Fibroblast of skin of back (primary cell): ENCODE results near the gene WNK1.
"Not testable (repeated sequence)": the region's sequence is repeated elsewhere in the genome, so short reads cannot be mapped to it uniquely, and the experiment has no call there.

ENCODE experiments used
- DNase-seq: peaks from one replicate; pipeline ENCODE4 v3.0.0-alpha.2; 2013

WNK1 gene

GRCh38 chr12:817941-818600, 65.7 kb downstream of the WNK1 start:
- no peak for DNase-seq

DNA sequence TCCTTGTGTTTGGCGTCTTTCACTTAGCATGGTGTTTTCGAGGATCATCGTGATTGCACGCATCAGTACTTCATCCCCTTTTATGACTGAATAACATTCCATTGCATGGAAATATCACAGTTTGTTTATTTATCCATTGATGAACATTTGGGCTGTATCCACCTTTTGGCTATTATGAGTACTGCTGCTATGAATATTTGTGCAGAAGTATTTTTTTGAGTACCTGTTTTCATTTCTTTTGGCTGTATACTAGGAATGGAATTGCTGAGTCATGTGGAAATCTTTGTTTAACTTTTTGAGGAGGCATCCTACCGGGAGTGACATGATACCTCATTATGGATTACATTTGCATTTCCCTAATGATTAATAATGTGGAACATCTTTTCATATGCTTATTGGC, 66.4 kb downstream of the WNK1 start:
- DNase-seq, result peak; percentile 16

DNA sequence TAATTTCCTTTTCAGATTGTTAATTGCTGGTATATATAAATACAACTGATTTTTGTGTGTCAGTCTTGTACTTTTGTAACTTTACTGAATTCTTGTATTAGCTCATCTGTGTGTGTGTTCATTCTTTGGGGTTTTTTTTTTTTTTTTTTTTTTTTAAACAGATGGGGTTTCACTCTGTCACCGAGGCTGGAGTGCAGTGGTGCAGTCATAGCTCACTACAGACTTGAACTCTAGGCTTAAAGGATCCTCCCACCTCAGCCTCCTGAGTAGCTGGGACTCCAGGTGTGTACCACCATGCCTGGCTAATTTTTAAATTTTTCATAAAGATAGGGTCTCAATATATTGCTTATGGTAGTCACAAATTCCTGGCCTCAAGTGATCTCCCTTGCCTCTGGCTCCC, 68.0 kb downstream of the WNK1 start:
- no peak for DNase-seq

GRCh38 chr12:823028-823698, 70.8 kb downstream of the WNK1 start:
- DNase-seq, result no peak

- DNase-seq, result no peak
These were observed 74.0 kb downstream of the WNK1 start for GRCh38 chr12:826331-826730.

- DNase-seq, result no peak
These were observed 76.5 kb downstream of the WNK1 start for GRCh38 chr12:828726-829395.

GRCh38 chr12:830111-830867, 77.9 kb downstream of the WNK1 start:
- no peak for DNase-seq

- DNase-seq, result no peak
These were observed 83.6 kb downstream of the WNK1 start for GRCh38 chr12:835754-836518.

GRCh38 chr12:836952-837351, 84.6 kb downstream of the WNK1 start:
- no peak for DNase-seq

DNA sequence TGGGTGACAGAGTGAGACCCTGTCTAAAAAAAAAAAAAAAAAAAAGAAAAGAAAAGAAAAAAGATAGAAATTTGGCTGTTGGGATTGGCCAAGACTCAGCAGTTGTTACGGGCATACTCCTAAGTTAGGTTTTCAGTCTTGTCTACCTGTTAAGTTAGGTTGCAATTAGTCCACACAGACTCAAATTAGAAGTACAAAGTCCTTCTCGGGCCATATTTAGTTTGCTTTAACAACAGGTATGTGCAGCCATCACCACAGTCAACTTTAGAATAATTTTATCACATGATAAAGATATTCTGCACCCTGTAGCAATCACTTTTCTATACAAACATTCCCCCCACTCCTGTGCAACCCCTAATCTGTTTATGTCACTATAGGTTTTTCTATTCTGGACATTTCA, 85.2 kb downstream of the WNK1 start:
- DNase-seq, result no peak

DNA sequence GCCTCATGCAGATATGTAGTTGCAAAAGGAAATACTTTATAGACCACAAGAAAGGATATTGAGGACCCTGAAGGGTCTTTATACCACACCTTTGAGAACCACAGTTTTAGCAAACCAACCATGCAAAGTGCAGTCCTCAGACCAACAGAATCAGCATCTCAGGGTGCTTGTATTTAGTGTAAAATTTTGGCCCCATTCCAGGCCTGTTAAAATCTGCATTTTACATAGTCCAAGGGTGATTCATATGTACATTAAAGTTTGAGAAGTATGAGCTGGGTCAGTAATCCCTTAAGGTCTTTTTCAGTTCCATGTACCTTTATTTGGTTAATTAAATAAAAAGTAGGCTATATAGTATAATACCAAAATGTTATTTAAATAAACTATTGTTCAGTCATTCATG, 91.2 kb downstream of the WNK1 start:
- peak; percentile 68 for DNase-seq

GRCh38 chr12:846421-846820, 94.0 kb downstream of the WNK1 start:
- no peak for DNase-seq

DNA sequence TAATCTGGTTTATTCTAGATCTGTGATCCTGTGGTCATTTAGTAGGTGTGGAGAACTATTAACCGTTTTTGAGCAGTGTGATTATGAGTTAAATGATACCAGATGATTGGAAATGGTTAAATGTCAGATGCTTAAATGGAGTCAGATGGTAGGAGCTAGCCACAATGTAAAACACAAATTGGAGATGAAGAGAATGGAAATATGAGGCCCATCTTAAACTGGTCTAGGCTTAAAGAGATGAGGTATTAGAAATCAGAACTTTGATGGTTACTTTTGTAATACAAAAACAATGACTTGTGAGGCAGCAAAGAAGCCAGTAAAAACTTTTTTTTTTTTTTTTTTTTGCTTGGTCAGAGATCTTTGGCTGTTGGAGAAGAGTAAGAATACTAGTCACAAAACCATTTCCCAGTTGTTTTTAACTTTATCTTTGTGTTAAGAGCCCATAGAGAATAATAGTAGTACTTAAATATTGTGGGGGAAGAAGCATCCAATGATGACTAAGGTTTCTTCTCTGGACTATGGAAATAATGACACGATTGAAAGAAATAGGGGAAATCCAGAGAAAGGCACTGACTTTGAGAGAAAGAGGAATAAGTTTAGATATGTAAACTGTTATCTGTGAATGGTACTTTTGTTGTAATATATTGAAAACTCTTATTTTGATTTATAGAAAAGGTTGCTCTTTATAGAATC, 95.9 kb downstream of the WNK1 start:
- peak; percentile 26 for DNase-seq

GRCh38 chr12:848882-849527, 96.6 kb downstream of the WNK1 start:
- no peak for DNase-seq

- DNase-seq, result not testable (repeated sequence)
These were observed 97.5 kb downstream of the WNK1 start for GRCh38 chr12:849733-850437.

- peak; percentile 45 for DNase-seq
These were observed 99.0 kb downstream of the WNK1 start for GRCh38 chr12:851343-851742.

DNA sequence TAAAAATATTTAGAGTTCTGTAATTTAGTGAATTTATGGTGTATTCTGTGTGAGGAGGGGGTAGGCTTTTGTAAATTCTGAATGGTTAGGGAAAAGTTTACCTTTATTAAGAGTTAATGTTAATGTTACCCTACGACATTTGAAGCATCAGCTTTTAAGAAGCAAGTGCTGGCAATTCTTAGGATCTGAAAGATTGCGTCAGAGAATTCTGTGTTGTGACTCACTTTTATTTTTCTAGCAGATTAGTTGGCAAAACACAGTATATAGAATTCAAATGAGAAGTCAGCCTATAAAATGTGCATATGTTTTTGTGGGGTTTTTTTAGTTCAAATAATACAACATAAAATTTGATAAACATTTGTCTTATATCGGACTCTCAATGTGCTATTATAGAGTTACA, 99.5 kb downstream of the WNK1 start:
- peak; percentile 79 for DNase-seq

- DNase-seq, result no peak
These were observed 100.5 kb downstream of the WNK1 start for GRCh38 chr12:852864-853263.

- DNase-seq, result peak; percentile 78
These were observed 105.2 kb downstream of the WNK1 start for GRCh38 chr12:857611-858010.

- no peak for DNase-seq
These were observed 110.0 kb downstream of the WNK1 start for GRCh38 chr12:862303-862911.
